Dermis blood vessel endothelial cell (primary cell): ENCODE data around the gene STRIP2. TPM values are rescaled to one million over a fixed set of nuclear protein-coding genes. Genes with fewer than 3 reads are reported as not detected.
"Not testable (repeated sequence)": the region's sequence is repeated elsewhere in the genome, so short reads cannot be mapped to it uniquely, and the experiment has no call there.

ENCODE experiments used
- DNase-seq: peaks from one replicate; pipeline ENCODE4 v3.0.0; 2010
- total RNA-seq: library from RNA; depleted of rRNA; stranded (reverse); fragments of >200 nt; gene quantifications from 2 replicates; pipeline ENCODE4 v1.2.3, GENCODE V29; 2014

The STRIP2 gene
- total RNA-seq, 1 donor from 2014 or later = 2.7 TPM

DNA sequence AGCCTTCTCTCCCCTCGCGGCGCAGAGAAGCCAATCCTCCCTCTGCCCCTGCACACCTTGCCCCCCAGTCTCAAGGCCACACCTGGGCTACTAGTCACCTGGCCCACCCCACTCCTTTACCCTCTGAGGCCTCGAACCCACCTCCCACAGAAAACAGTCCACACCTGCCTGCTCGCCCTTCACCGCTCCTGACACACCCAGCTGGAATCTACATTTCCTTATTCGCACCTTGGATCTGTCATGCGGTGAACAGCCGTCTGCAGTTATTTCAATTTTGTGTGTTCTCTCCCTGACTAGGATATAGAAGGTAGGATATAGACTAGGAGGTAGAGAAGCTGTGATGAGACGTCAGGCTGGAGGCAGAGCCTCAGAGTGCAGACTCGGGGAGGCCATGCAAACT lies 97.5 kb downstream of the STRIP2 start:
- DNase-seq = no peak

GRCh38 chr7:129532375-129532774 lies 98.1 kb downstream of the STRIP2 start:
- no peak for DNase-seq

GRCh38 chr7:129534558-129535274 lies 100.5 kb downstream of the STRIP2 start:
- not testable (repeated sequence) for DNase-seq

DNA sequence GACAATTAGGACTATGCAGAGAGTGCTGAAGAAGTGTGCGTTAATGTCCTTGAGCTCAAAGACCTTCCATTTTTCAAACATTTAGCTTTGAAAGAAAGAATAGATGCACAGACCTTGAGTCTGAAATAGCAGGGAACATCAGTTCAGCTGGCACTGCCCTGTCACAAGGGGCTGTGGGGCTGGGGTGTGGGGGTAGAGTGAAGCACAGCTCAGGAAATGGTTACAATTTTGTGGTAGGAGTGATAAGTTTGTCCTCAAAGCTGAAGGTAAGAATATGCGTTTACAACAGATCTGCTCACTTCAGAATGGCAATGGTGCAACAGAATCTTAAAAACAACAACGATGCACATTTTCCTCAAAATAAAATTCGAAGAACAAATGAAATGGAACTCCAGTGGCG lies 101.7 kb downstream of the STRIP2 start:
- DNase-seq = no peak

DNA sequence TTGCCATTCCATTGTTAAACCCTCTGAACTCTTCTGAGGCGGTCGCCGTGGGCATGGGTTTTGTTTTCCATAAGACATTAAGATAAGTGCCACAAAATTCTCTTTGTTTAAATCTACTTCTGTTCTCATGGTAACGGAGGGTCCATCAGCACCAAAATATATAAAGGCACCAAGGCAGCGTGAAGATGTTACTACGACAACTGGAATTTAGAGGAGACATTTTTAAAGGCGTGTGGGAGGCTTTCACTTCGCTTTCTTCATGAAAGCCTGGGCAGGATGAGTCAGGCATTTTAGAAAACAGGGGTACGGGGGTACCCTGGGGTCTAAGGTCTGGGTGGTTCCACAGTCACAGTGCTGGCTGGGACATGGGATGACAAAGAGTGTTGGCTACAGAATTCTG lies 102.1 kb downstream of the STRIP2 start:
- no peak for DNase-seq

Other genes starting within 250 kb of the STRIP2 start
- gene SMO, start 245.8 kb upstream of the STRIP2 start, total RNA-seq = 3.2 and 5.8 TPM in 2 replicates
- gene AHCYL2, start 209.4 kb upstream of the STRIP2 start, total RNA-seq = 20.9 and 25.6 TPM in 2 replicates
- gene SMKR1, start 68.1 kb downstream of the STRIP2 start, total RNA-seq = 0.09 and 0.17 TPM in 2 replicates
- 18.9 and 20.2 TPM in 2 replicates for gene NRF1, start 177.3 kb downstream of the STRIP2 start, total RNA-seq